GM12865 (cell line): ENCODE data around the gene HOXA3.

Source experiments
- DNase-seq: peaks from one replicate; pipeline ENCODE4 v3.0.0; 2010; ENCODE audit warnings: low read depth
- H3K4me3 ChIP-seq: 2 replicates; pipeline ENCODE4 v1.5.1; 2011; ENCODE audit warnings: mild to moderate bottlenecking, low read depth, low read length, control low read depth
- TF ChIP-seq, protein P1 (sequence below): IDR thresholded peaks from 2 replicates; pipeline ENCODE4 v1.5.1; 2011; ENCODE audit warnings: low read length, control low read depth, low read depth, inconsistent platforms; ENCODE audit not compliant: insufficient read depth; ENCODE audit errors: missing control alignments

The HOXA3 gene

DNA sequence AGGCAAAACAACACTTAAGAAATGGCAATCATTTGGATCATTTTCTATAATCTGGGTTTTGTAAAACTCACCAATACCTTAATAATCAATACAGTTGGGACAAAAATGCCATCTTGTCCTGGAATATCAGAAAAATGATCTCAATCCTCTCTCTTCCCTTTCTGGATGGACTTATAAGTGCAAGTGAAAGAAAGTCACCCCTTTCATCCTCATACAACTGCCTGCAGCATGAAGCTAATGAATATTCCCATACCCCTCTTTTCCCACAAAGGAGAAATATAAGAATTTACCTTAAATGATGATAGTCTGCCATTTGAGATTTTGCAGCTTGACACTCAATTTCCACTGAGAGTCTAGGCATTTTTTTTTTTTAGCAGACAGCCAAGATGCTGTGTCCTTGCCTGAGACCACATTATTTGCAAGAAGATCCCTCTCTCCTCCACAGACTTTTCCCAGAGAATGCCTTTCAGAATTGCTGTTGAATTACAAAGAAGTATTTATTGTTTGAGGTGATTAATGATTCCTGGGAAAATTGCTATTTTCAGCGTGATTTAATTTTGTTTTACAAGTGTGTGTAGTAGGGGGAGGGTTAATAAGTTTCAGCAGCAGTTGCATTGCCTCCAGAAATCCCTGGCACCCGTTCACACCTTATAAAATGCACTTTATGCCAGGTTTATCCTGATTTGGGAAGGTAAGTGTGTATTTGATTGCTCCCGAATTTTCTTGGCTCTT lies 25.6 kb downstream of the HOXA3 start:
- TF ChIP-seq, protein P1, sequence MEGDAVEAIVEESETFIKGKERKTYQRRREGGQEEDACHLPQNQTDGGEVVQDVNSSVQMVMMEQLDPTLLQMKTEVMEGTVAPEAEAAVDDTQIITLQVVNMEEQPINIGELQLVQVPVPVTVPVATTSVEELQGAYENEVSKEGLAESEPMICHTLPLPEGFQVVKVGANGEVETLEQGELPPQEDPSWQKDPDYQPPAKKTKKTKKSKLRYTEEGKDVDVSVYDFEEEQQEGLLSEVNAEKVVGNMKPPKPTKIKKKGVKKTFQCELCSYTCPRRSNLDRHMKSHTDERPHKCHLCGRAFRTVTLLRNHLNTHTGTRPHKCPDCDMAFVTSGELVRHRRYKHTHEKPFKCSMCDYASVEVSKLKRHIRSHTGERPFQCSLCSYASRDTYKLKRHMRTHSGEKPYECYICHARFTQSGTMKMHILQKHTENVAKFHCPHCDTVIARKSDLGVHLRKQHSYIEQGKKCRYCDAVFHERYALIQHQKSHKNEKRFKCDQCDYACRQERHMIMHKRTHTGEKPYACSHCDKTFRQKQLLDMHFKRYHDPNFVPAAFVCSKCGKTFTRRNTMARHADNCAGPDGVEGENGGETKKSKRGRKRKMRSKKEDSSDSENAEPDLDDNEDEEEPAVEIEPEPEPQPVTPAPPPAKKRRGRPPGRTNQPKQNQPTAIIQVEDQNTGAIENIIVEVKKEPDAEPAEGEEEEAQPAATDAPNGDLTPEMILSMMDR: no peak
- DNase-seq: no peak
- no peak overlapping the region for H3K4me3 ChIP-seq

DNA sequence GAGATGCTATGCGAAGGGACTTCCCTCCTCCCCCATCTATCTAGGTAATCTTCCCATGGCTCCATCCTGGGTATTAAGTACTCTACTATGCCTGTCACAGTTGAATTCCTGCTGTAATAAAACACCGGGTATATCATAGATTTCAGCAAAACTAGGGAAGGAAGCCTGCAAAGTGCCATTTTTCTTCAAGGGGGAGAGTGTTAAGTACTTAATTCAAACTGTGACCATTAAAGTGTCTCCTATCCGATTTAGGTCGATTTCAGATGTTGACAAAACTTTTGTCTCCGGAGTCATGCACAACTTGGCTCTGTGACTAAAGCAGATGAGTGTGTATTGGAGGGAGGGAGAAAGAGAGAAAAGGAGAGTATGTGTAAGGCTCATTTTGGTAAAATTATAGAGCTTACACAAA lies 26.4 kb downstream of the HOXA3 start:
- no peak for DNase-seq
- TF ChIP-seq, protein P1: no peak
- no peak overlapping the region for H3K4me3 ChIP-seq

DNA sequence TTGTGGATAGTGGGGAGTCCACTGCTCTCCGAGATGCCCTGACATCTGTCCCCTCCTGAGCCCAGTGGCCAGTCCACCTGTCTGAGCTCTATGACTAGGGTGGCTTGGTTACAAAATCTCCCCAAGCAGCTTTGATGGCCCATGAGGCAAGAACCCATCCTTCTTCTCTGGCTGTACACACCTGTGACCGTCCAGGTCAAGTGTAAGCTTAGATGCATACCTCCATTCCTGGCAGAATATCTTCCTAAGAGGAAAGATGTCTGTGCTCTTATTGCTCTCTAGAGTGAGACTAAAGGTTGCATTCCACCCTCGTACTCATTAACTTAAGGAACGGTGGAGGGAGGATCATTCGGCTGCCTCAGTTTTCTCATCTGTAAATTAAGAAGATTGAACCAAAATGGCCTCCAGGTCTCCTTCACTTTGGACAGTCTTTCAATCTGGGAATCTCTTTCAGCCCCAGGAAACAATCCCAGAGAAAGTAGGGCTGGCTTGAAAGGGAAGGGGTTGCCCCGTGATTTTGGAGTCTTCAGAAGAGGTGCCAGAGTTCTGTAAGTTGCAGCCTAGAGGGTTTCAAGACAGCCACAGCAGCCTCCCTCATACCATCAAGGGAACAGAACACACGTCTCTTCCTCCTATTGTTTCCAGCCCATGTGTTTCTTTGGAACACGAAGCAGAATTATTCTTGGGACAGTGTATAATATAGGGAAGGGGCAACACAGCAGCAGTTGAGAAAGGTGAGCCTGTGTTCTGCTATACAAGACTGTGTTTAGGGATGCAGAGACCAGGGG lies 27.3 kb downstream of the HOXA3 start:
- H3K4me3 ChIP-seq: no peak overlapping the region
- TF ChIP-seq, protein P1: no peak

DNA sequence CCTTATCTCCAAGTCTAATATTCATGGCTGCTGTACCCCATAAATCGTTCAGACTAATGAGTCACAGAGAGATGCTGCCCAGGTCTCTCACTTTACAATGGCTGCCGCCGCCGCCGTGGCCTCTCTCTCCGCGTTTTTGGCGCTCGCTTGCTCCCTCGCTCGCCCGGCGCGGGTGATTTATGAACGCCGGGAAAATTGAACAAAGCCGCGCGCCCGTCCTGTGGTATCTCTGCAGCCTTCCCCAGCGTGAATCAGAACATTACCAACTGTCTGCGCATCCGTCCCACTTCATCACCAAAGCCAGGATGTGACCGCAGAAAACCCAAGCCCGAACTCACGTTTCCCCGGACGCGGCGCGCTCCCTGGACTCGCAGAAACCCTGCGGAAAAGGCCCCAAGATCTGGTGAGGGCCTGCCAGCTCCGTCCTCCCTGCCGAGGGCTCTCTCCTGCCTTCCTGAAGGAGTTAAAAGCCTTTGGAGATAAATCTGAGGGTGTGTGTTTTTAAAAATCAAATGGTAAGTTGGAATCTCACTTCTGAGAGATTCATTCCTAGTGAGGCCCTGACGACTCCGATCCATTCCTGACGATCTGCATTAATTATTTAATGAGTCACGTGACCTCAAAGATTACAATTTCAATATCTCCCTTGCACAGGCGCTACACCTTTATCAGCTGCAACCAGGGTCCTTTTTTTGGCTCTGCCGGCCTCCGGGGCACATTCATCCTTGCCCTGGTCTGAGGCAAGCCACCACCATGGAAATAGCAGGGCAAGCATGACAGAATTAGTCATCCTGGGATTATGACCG lies 28.1 kb downstream of the HOXA3 start:
- DNase-seq: no peak
- TF ChIP-seq, protein P1: no peak
- H3K4me3 ChIP-seq: no peak overlapping the region

More for the DNA sequence above, 27.3 kb downstream of the HOXA3 start:
- DNase-seq: no peak

DNA sequence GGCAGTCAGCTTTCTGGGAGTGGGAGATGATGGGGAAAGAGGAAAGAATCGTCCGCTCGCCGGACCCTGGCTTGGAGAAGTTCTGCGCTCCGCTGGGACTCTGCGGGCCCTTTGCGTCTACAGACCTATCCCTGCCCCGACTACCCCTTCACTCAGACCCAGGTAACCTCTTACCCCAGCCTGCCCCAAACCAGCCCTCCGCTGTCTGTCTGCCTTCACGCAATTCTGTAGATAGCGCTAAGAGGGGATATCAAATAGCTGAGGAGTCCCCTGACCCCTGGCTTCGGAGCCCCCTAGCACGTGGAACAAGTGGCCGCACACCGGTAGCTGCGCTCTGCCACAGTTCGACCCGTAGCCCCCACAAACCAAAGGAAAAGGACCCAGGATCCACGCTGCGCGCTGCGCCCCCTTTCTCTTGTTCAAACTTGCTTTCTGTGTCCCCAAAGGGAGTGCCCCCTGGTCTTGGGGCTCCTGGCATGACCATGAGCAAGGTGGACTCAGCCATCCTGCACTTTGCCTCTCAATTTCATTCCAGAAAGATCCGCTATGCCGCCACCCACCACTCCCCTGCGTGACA lies 28.8 kb downstream of the HOXA3 start:
- no peak overlapping the region for H3K4me3 ChIP-seq
- DNase-seq: no peak
- TF ChIP-seq, protein P1: no peak

DNA sequence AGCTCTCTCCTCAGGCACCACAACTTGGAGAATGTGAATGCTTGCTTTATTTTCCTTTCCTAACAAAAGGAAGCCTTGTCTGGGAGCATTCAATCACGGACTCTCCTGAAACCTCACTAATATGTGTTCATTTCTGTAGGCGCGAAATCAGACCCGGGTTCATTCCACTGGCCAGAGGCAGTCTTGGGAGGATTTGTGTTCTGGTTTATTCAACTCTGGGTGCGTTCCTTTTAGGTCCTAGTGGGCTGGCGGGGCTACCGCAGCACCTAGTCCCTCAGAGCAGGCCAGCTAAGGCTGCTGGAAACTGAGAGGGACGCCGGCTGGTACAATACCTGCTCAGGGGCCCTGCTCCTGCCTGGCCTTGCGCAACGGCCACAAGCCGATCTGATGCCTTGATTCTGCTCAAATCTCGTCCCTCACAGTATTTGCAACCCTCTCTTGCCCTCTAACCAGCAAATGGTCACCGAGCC lies 29.3 kb downstream of the HOXA3 start:
- DNase-seq: no peak
- no peak overlapping the region for H3K4me3 ChIP-seq
- TF ChIP-seq, protein P1: no peak
